Astrocyte (in vitro differentiated cells and primary cell): Measurements from ENCODE around the gene TTLL9. TPM values are rescaled to one million over a fixed set of nuclear protein-coding genes. Genes with fewer than 3 reads are reported as not detected.
A peak's percentile ranks its signal among the peaks of the same experiment; 100 is the strongest.

Source experiments
- DNase-seq: peaks from one replicate; pipeline ENCODE4 v3.0.0-alpha.2; 2010; ENCODE audit warnings: low read depth
- FAIRE-seq: peaks from 2 replicates; lab custom pipeline; 2011; peaks lifted over from hg19 to GRCh38; lab: Jason Lieb, UNC
- H2AFZ ChIP-seq: 2 replicates; pipeline ENCODE4 v1.6.0; 2012; ENCODE audit warnings: low read depth, low read length, inconsistent platforms
- H3K27ac ChIP-seq: 2 replicates; pipeline ENCODE4 v1.5.1; 2011; ENCODE audit warnings: low read depth, low read length, inconsistent platforms
- H3K27me3 ChIP-seq: 2 replicates; pipeline ENCODE4 v1.6.0; 2011; ENCODE audit warnings: low read length, inconsistent platforms; ENCODE audit not compliant: insufficient read depth
- H3K36me3 ChIP-seq: 2 replicates; pipeline ENCODE4 v1.5.1; 2011; ENCODE audit warnings: low read length, inconsistent platforms; ENCODE audit not compliant: insufficient read depth
- H3K4me1 ChIP-seq: 2 replicates; pipeline ENCODE4 v1.5.1; 2011; ENCODE audit warnings: low read length, inconsistent platforms; ENCODE audit not compliant: insufficient read depth
- H3K4me2 ChIP-seq: 2 replicates; pipeline ENCODE4 v1.6.0; 2012; ENCODE audit warnings: low read length, inconsistent platforms
- H3K4me3 ChIP-seq: 2 replicates; pipeline ENCODE4 v1.5.1; 2011; ENCODE audit warnings: low read depth, mild to moderate bottlenecking, low read length, inconsistent platforms; ENCODE audit not compliant: insufficient read depth
- H3K79me2 ChIP-seq: 2 replicates; pipeline ENCODE4 v1.6.0; 2012; ENCODE audit warnings: mild to moderate bottlenecking, low read length, inconsistent platforms; ENCODE audit not compliant: insufficient read depth
- H3K9ac ChIP-seq: 2 replicates; pipeline ENCODE4 v1.6.0; 2012; ENCODE audit warnings: mild to moderate bottlenecking, low read length, inconsistent platforms
- H3K9me3 ChIP-seq: 2 replicates; pipeline ENCODE4 v1.5.1; 2012; ENCODE audit warnings: low read depth, mild to moderate bottlenecking, low read length, inconsistent platforms; ENCODE audit not compliant: insufficient read depth
- H4K20me1 ChIP-seq: 2 replicates; pipeline ENCODE4 v1.6.0; 2012; ENCODE audit warnings: low read length, inconsistent platforms; ENCODE audit not compliant: insufficient read depth
- H3K27ac Mint-ChIP-seq: one replicate; pipeline ENCODE4 v1.8.0; 2021; ENCODE audit warnings: mild to moderate bottlenecking, mixed read lengths; ENCODE audit not compliant: unreplicated experiment
- H3K27me3 Mint-ChIP-seq: one replicate; pipeline ENCODE4 v1.8.0; 2021; ENCODE audit warnings: low read depth, mixed read lengths; ENCODE audit not compliant: unreplicated experiment
- H3K36me3 Mint-ChIP-seq: one replicate; pipeline ENCODE4 v1.8.0; 2021; ENCODE audit warnings: low read depth, mixed read lengths; ENCODE audit not compliant: unreplicated experiment
- H3K4me1 Mint-ChIP-seq: one replicate; pipeline ENCODE4 v1.8.0; 2021; ENCODE audit warnings: low read depth, mixed read lengths; ENCODE audit not compliant: unreplicated experiment
- H3K4me3 Mint-ChIP-seq: one replicate; pipeline ENCODE4 v1.8.0; 2021; ENCODE audit warnings: mild to moderate bottlenecking, moderate library complexity, mixed read lengths; ENCODE audit not compliant: unreplicated experiment
- H3K9me3 Mint-ChIP-seq: one replicate; pipeline ENCODE4 v1.8.0; 2021; ENCODE audit warnings: mild to moderate bottlenecking, mixed read lengths; ENCODE audit not compliant: unreplicated experiment
- EZH2 ChIP-seq: IDR thresholded peaks from 2 replicates; pipeline ENCODE4 v1.6.1; 2012; ENCODE audit warnings: mild to moderate bottlenecking, low read length, inconsistent platforms; ENCODE audit not compliant: insufficient read depth
- total RNA-seq: library from RNA; stranded (reverse); gene quantifications from 2 replicates; pipeline ENCODE4 v1.2.1, GENCODE V29; 2021
- TF ChIP-seq, protein P1 (sequence below): IDR thresholded peaks from 2 replicates; pipeline ENCODE4 v1.5.1; 2011; ENCODE audit warnings: low read depth, mild to moderate bottlenecking, inconsistent platforms, low read length, moderate library complexity; ENCODE audit not compliant: insufficient read depth

TTLL9 gene
- total RNA-seq, 1 donor from 2014 or later, result 0.41 TPM

DNA sequence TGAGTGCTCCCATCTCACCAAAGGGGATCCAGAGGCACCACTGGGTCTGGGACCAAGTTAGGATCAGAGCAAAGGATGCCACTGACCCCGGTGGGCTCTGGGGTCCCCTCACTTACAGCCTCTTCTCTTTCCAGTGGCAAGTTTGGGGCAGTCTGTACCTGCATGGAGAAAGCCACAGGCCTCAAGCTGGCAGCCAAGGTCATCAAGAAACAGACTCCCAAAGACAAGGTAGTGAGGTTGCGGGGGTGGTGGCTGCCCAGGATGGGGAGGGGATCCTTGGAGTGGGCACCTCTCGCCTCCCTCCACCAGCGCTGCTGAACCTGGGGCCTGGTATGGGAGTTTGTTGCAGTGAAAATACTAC is 46.3 kb upstream of the TTLL9 start:
- H3K4me3 ChIP-seq, result no peak overlapping the region
- H3K27me3 Mint-ChIP-seq, result peaks cover 28% of the 10 kb centered on the region
- H3K9me3 ChIP-seq, result no peaks in the 10 kb centered on the region
- peaks cover 2% of the 10 kb centered on the region for H3K27me3 ChIP-seq
- H3K4me1 Mint-ChIP-seq, result peaks cover 10% of the 10 kb centered on the region
- peaks cover 26% of the 10 kb centered on the region for H3K4me1 ChIP-seq
- no peaks in the 10 kb centered on the region for H3K79me2 ChIP-seq
- FAIRE-seq, result no peak
- no peaks in the 10 kb centered on the region for H3K36me3 ChIP-seq
- H2AFZ ChIP-seq, result peak overlapping the region; percentile 62
- TF ChIP-seq, protein P1, sequence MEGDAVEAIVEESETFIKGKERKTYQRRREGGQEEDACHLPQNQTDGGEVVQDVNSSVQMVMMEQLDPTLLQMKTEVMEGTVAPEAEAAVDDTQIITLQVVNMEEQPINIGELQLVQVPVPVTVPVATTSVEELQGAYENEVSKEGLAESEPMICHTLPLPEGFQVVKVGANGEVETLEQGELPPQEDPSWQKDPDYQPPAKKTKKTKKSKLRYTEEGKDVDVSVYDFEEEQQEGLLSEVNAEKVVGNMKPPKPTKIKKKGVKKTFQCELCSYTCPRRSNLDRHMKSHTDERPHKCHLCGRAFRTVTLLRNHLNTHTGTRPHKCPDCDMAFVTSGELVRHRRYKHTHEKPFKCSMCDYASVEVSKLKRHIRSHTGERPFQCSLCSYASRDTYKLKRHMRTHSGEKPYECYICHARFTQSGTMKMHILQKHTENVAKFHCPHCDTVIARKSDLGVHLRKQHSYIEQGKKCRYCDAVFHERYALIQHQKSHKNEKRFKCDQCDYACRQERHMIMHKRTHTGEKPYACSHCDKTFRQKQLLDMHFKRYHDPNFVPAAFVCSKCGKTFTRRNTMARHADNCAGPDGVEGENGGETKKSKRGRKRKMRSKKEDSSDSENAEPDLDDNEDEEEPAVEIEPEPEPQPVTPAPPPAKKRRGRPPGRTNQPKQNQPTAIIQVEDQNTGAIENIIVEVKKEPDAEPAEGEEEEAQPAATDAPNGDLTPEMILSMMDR, result no peak
- TF ChIP-seq EZH2, result no peak
- peak overlapping the region; percentile 43 for H3K9ac ChIP-seq
- no peak overlapping the region for H3K4me3 Mint-ChIP-seq
- no peaks in the 10 kb centered on the region for H3K9me3 Mint-ChIP-seq
- H3K27ac Mint-ChIP-seq, result peak overlapping the region; percentile 67
- DNase-seq, result no peak
- H3K36me3 Mint-ChIP-seq, result peaks cover 2% of the 10 kb centered on the region
- no peaks in the 10 kb centered on the region for H4K20me1 ChIP-seq
- H3K4me2 ChIP-seq, result peak overlapping the region; percentile 72
- no peak overlapping the region for H3K27ac ChIP-seq

DNA sequence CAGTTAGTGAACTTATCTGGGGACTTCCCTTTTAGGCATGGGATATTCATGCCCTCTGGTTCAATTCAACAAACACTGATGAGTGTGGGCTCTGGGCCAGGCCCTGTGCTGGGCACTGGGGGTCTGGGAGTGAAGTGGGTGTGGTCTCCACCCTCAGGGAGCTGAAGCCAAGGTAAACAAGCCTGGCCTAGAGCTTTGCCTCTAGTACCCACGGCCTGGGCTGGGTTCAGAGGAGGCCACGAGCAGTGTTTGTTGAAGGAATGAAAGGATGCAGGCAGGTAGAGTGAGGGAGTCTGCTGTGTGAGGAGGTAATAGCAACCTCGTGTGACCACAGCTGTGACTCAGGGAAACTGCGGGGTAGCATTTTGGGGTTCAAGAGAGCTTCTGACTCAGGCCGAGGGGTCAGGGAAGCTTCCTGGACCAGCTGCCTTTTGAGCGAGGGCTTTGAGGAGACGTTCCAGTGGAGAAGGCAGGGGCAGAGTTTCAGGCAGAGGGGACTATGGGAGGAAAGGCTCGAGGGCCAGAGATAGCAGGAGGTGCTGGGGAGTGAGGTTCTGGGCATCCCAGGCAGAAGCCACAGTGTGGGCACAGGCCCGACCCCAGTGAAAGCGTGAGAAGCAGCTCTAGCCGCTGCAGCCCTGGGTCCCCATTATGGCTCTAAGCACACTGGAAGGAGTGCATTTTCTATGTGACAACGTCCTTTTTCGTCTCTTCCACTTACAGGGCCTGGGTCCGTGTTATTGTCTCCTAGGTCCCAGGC is 45.7 kb upstream of the TTLL9 start:
- H3K27ac Mint-ChIP-seq, result peak overlapping the region; percentile 67
- H3K4me1 ChIP-seq, result peaks cover 26% of the 10 kb centered on the region
- H3K4me1 Mint-ChIP-seq, result peaks cover 10% of the 10 kb centered on the region
- H3K36me3 Mint-ChIP-seq, result peaks cover 2% of the 10 kb centered on the region
- no peak overlapping the region for H3K27ac ChIP-seq
- H4K20me1 ChIP-seq, result no peaks in the 10 kb centered on the region
- H3K9ac ChIP-seq, result no peak overlapping the region
- H3K4me2 ChIP-seq, result peak overlapping the region; percentile 45
- H3K4me3 ChIP-seq, result no peak overlapping the region
- no peaks in the 10 kb centered on the region for H3K36me3 ChIP-seq
- no peaks in the 10 kb centered on the region for H3K9me3 Mint-ChIP-seq
- peaks cover 2% of the 10 kb centered on the region for H3K27me3 ChIP-seq
- FAIRE-seq (no peak), DNase-seq (no peak)
- no peak overlapping the region for H2AFZ ChIP-seq
- peaks cover 28% of the 10 kb centered on the region for H3K27me3 Mint-ChIP-seq
- no peaks in the 10 kb centered on the region for H3K79me2 ChIP-seq
- H3K4me3 Mint-ChIP-seq, result no peak overlapping the region
- TF ChIP-seq EZH2, result no peak
- TF ChIP-seq, protein P1, result no peak
- no peaks in the 10 kb centered on the region for H3K9me3 ChIP-seq

DNA sequence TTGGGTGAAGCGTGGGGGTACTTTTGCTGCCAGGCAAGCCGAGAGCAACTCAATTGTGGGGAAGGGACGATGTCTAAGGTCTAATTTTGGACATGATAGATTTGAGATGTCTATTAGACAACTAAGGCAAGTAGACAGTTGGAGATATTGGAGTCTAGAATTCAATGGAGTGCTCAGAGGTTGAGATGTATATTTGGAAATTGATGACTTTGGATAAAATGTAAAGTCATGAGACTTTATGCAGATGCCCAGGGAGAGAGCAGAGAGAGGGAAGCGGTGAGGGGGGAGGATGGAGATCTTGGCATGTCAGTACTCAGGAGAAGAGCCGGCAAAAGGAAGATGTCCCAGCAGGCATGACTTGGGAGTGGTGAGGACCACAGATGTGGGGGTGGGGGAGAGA is 44.4 kb upstream of the TTLL9 start:
- no peak overlapping the region for H3K4me3 ChIP-seq
- no peaks in the 10 kb centered on the region for H3K9me3 Mint-ChIP-seq
- no peaks in the 10 kb centered on the region for H4K20me1 ChIP-seq
- H3K27me3 Mint-ChIP-seq, result peaks cover 32% of the 10 kb centered on the region
- TF ChIP-seq, protein P1, result no peak
- TF ChIP-seq EZH2, result no peak
- FAIRE-seq (no peak), DNase-seq (no peak)
- no peaks in the 10 kb centered on the region for H3K79me2 ChIP-seq
- H3K36me3 ChIP-seq, result no peaks in the 10 kb centered on the region
- no peak overlapping the region for H3K4me2 ChIP-seq
- H2AFZ ChIP-seq, result no peak overlapping the region
- peaks cover 2% of the 10 kb centered on the region for H3K27me3 ChIP-seq
- peaks cover 7% of the 10 kb centered on the region for H3K36me3 Mint-ChIP-seq
- no peaks in the 10 kb centered on the region for H3K9me3 ChIP-seq
- peaks cover 10% of the 10 kb centered on the region for H3K4me1 Mint-ChIP-seq
- no peak overlapping the region for H3K27ac ChIP-seq
- H3K27ac Mint-ChIP-seq, result no peak overlapping the region
- peaks cover 26% of the 10 kb centered on the region for H3K4me1 ChIP-seq
- no peak overlapping the region for H3K4me3 Mint-ChIP-seq
- no peak overlapping the region for H3K9ac ChIP-seq
